OCI-LY3 (cell line): ENCODE measurements around the gene ARHGAP6.

Experiments used
- EZH2phosphoT487 ChIP-seq: fragments of 200-600 bp; shearing (Covaris generic); IDR thresholded peaks from 2 replicates; pipeline ENCODE4 v1.6.1; 2018; ENCODE audit warnings: antibody characterized with exemption, mixed run types, low read depth
- TF ChIP-seq, protein P1 (sequence below): fragments of 200-600, 300-600 bp; sonication (generic); IDR thresholded peaks from 2 replicates; pipeline ENCODE4 v1.5.1; 2014; ENCODE audit warnings: antibody characterized with exemption, low read length, low read depth

DNA sequence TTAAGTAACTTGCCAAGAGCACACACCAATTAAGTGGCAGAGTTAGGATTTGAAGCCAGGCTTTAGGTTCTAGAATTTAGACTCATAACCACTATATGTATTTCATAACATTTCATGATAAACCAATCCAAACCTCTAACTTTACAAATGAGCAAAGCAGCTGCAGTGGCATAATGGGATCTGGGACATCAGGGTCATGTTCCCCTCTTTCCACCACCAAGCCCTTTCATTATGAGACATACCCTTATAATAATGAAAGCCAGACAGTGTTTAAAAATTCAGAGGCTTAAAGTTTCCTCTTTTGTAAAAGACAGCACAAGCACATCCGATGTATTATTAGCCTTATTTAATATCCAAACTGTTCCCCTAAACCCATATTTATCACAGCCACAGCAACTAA lies 400.8 kb downstream of the ARHGAP6 start:
- TF ChIP-seq, protein P1, sequence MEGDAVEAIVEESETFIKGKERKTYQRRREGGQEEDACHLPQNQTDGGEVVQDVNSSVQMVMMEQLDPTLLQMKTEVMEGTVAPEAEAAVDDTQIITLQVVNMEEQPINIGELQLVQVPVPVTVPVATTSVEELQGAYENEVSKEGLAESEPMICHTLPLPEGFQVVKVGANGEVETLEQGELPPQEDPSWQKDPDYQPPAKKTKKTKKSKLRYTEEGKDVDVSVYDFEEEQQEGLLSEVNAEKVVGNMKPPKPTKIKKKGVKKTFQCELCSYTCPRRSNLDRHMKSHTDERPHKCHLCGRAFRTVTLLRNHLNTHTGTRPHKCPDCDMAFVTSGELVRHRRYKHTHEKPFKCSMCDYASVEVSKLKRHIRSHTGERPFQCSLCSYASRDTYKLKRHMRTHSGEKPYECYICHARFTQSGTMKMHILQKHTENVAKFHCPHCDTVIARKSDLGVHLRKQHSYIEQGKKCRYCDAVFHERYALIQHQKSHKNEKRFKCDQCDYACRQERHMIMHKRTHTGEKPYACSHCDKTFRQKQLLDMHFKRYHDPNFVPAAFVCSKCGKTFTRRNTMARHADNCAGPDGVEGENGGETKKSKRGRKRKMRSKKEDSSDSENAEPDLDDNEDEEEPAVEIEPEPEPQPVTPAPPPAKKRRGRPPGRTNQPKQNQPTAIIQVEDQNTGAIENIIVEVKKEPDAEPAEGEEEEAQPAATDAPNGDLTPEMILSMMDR = no peak
- no peak for TF ChIP-seq EZH2phosphoT487
